ENCODE results near the gene XRCC1. TPM values are rescaled to one million over a fixed set of nuclear protein-coding genes. Genes with fewer than 3 reads are reported as not detected.

The XRCC1 gene
- total RNA-seq, 4 donors from 2014 or later, result 29.6 to 38.8 (median 31.3) TPM

- Histone ChIP-seq H3K9me3 (no peaks in the 10 kb centered on the region), H3K36me3 (no peaks in the 10 kb centered on the region), H3K27me3 (no peaks in the 10 kb centered on the region), H3K4me1 (peaks cover 6 to 16% of the 10 kb centered on the region in 2 donors), H3K27ac (peak within 1 kb of the TSS; percentile 30 to 78 (median 45)), H3K4me3 (replicated peaks in 1 of 3) (peak within 1 kb of the TSS; percentile 40 to 59 (median 56))
- DNase-seq, result peak; percentile 32 to 49
- WGBS, 2 donors, result 7 to 8% methylated on average over 16 to 26 of the region's 42 CpGs
- TF ChIP-seq CTCF (IDR thresholded peaks at IDR 0.05) (peak in 1 of 6 experiments; percentile 15), POLR2A (IDR thresholded peaks at IDR 0.05) (no peak)
- intact Hi-C loops (cut with DNase I), result loop anchor here (5.0 kb wide), 1 partner anchor 42 kb away; no protein-coding TSS in a partner anchor
These were observed 70.7 kb downstream of the XRCC1 start, which contains the start of gene PHLDB3 for GRCh38 chr19:43504426-43505185. Gene PHLDB3, minus strand, starts transcription at chr19:43504746. Its CDS starts 628 bp downstream, at chr19:43504118.

GRCh38 chr19:43503501-43504425, 71.6 kb downstream of the XRCC1 start:
- peak overlapping the region; percentile 30 to 78 (median 45) for H3K27ac ChIP-seq
- intact Hi-C loops (cut with DNase I), result loop anchor here (5.0 kb wide), 1 partner anchor 41 kb away; no protein-coding TSS in a partner anchor
- WGBS, 2 donors, result 4% methylated on average over 35 to 39 of the region's 64 CpGs
- no peaks in the 10 kb centered on the region for H3K36me3 ChIP-seq
- H3K4me3 ChIP-seq (replicated peaks in 1 of 3), result peak overlapping the region; percentile 40 to 59 (median 56)
- TF ChIP-seq POLR2A (IDR thresholded peaks at IDR 0.05) (peak in 1 of 2 donors; percentile 49), CTCF (IDR thresholded peaks at IDR 0.05) (peak in 1 of 6 experiments; percentile 2)
- no peaks in the 10 kb centered on the region for H3K9me3 ChIP-seq
- no peaks in the 10 kb centered on the region for H3K27me3 ChIP-seq
- peaks cover 6 to 16% of the 10 kb centered on the region in 2 donors for H3K4me1 ChIP-seq
- peak; percentile 95 to 98 for DNase-seq

- 64 to 77% methylated on average over 23 of the region's 23 CpGs for WGBS, 2 donors
- no peaks in the 10 kb centered on the region for H3K36me3 ChIP-seq
- H3K4me1 ChIP-seq, result peaks cover 6 to 16% of the 10 kb centered on the region in 2 donors
- H3K9me3 ChIP-seq, result no peaks in the 10 kb centered on the region
- intact Hi-C loops (cut with DNase I), result loop anchor here (5.0 kb wide), 1 partner anchor 40 kb away; no protein-coding TSS in a partner anchor
- H3K4me3 ChIP-seq (replicated peaks in 1 of 3), result no peak overlapping the region
- H3K27me3 ChIP-seq, result no peaks in the 10 kb centered on the region
- no peak for DNase-seq
- no peak for TF ChIP-seq POLR2A (IDR thresholded peaks at IDR 0.05)
- no peak for TF ChIP-seq CTCF (IDR thresholded peaks at IDR 0.05)
- no peak overlapping the region for H3K27ac ChIP-seq
These were observed 72.8 kb downstream of the XRCC1 start for GRCh38 chr19:43502419-43502976.

- 46 to 54% methylated on average over 35 to 39 of the region's 43 CpGs for WGBS, 2 donors
- intact Hi-C loops (cut with DNase I), result loop anchor here (5.0 kb wide), 1 partner anchor 40 kb away; no protein-coding TSS in a partner anchor
- Histone ChIP-seq H3K4me1 (peaks cover 6 to 16% of the 10 kb centered on the region in 2 donors), H3K9me3 (no peaks in the 10 kb centered on the region), H3K27me3 (no peaks in the 10 kb centered on the region), H3K27ac (no peak overlapping the region), H3K36me3 (no peaks in the 10 kb centered on the region), H3K4me3 (replicated peaks in 1 of 3) (no peak overlapping the region)
- TF ChIP-seq CTCF (IDR thresholded peaks at IDR 0.05) (no peak), POLR2A (IDR thresholded peaks at IDR 0.05) (no peak)
- DNase-seq, result no peak
These were observed 73.5 kb downstream of the XRCC1 start for GRCh38 chr19:43501661-43502418.

Data from thyroid gland (tissue), 4 donors.